GM21447 (cell line): Measurements from ENCODE around the gene CAPN14.

Source experiments
- ATAC-seq: cut with Tn5 transposase; IDR thresholded peaks from one replicate; pipeline ENCODE4 v1.9.1; 2021; ENCODE audit not compliant: unreplicated experiment

CAPN14 gene

GRCh38 chr2:31244101-31244500 lies 26.8 kb upstream of the CAPN14 start:
- ATAC-seq = no peak

- ATAC-seq = no peak
Observed at GRCh38 chr2:31243053-31243452, 25.7 kb upstream of the CAPN14 start.

- ATAC-seq = no peak
Observed at GRCh38 chr2:31241625-31242270, 24.4 kb upstream of the CAPN14 start.

- ATAC-seq = no peak
Observed at GRCh38 chr2:31240381-31241365, 23.4 kb upstream of the CAPN14 start.

- ATAC-seq = no peak
Observed at GRCh38 chr2:31239593-31240177, 22.4 kb upstream of the CAPN14 start.

- ATAC-seq = no peak
Observed at GRCh38 chr2:31238906-31239592, 21.7 kb upstream of the CAPN14 start.

GRCh38 chr2:31238126-31238905 lies 21.0 kb upstream of the CAPN14 start:
- no peak for ATAC-seq

- ATAC-seq = no peak
Observed at GRCh38 chr2:31237348-31238017, 20.2 kb upstream of the CAPN14 start.

GRCh38 chr2:31236433-31237205 lies 19.3 kb upstream of the CAPN14 start:
- ATAC-seq = no peak

GRCh38 chr2:31235504-31235902 lies 18.2 kb upstream of the CAPN14 start:
- no peak for ATAC-seq

GRCh38 chr2:31234683-31235503 lies 17.6 kb upstream of the CAPN14 start:
- ATAC-seq = no peak

GRCh38 chr2:31233741-31234682 lies 16.7 kb upstream of the CAPN14 start, which contains the start of gene EHD3:
Gene EHD3, plus strand, starts transcription at chr2:31234152. Its CDS starts 470 bp downstream, at chr2:31234622.
- peak; percentile 95 for ATAC-seq

GRCh38 chr2:31233231-31233630 lies 15.9 kb upstream of the CAPN14 start:
- ATAC-seq = no peak

GRCh38 chr2:31232586-31232985 lies 15.3 kb upstream of the CAPN14 start:
- ATAC-seq = no peak

- ATAC-seq = no peak
Observed at GRCh38 chr2:31231571-31232302, 14.4 kb upstream of the CAPN14 start.

GRCh38 chr2:31230751-31231150 lies 13.4 kb upstream of the CAPN14 start:
- ATAC-seq = no peak
